ENCODE measurements around the gene TAMALIN. TPM values are rescaled to one million over a fixed set of nuclear protein-coding genes. Genes with fewer than 3 reads are reported as not detected.

TAMALIN gene
- total and polyA plus RNA-seq, 2 experiments from 2014 or later, result 8.0 to 9.9 TPM

- no peaks in the 10 kb centered on the region for H3K9me3 ChIP-seq (ENCODE audit: low read depth)
- H4K20me1 ChIP-seq (ENCODE audit: insufficient read depth, poor library complexity, severe bottlenecking), result no peaks in the 10 kb centered on the region
- no peak overlapping the region for H2AFZ ChIP-seq
- DNase-seq (ENCODE audit: low spot score), result no peak
- no peak overlapping the region for H3K4me2 ChIP-seq
- TF ChIP-seq EZH2phosphoT487 (IDR thresholded peaks at IDR 0.05; ENCODE audit: low read depth, severe bottlenecking, unreplicated experiment) (no peak), CTCF (IDR thresholded peaks at IDR 0.05; ENCODE audit: poor library complexity) (no peak), EZH2 (IDR thresholded peaks at IDR 0.05; ENCODE audit: borderline replicate concordance) (no peak)
- no peak overlapping the region for H3K27ac ChIP-seq
- peaks cover 8% of the 10 kb centered on the region for H3K27me3 ChIP-seq
- H3K4me3 ChIP-seq, result no peak overlapping the region
- H3K79me2 ChIP-seq, result no peaks in the 10 kb centered on the region
- peaks cover 4% of the 10 kb centered on the region for H3K4me1 ChIP-seq (ENCODE audit: insufficient read depth)
- WGBS (ENCODE audit: low lambda C conversion rate, missing lambda C conversion rate), result 93% methylated on average over 15 of the region's 15 CpGs
- H3K36me3 ChIP-seq (replicated peaks; ENCODE audit: insufficient read depth, low read depth), result no peaks in the 10 kb centered on the region
- no peaks in the 10 kb centered on the region for H3K9me2 ChIP-seq (replicated peaks; ENCODE audit: insufficient read depth)
These were observed 18.1 kb downstream of the TAMALIN start for GRCh38 chr12:52024845-52025230.

GRCh38 chr12:52026263-52026662 is 19.5 kb downstream of the TAMALIN start:
- DNase-seq (ENCODE audit: low spot score), result no peak
- no peak overlapping the region for H3K4me3 ChIP-seq
- no peak overlapping the region for H2AFZ ChIP-seq
- H3K27ac ChIP-seq, result no peak overlapping the region
- no peaks in the 10 kb centered on the region for H3K79me2 ChIP-seq
- WGBS (ENCODE audit: low lambda C conversion rate, missing lambda C conversion rate), result 91% methylated on average over 5 of the region's 5 CpGs
- no peaks in the 10 kb centered on the region for H4K20me1 ChIP-seq (ENCODE audit: insufficient read depth, poor library complexity, severe bottlenecking)
- H3K4me1 ChIP-seq (ENCODE audit: insufficient read depth), result peaks cover 4% of the 10 kb centered on the region
- H3K36me3 ChIP-seq (replicated peaks; ENCODE audit: insufficient read depth, low read depth), result no peaks in the 10 kb centered on the region
- H3K9me3 ChIP-seq (ENCODE audit: low read depth), result no peaks in the 10 kb centered on the region
- H3K4me2 ChIP-seq, result peak overlapping the region; percentile 81
- H3K9me2 ChIP-seq (replicated peaks; ENCODE audit: insufficient read depth), result no peaks in the 10 kb centered on the region
- peaks cover 8% of the 10 kb centered on the region for H3K27me3 ChIP-seq
- no peak for TF ChIP-seq CTCF (IDR thresholded peaks at IDR 0.05; ENCODE audit: poor library complexity)
- TF ChIP-seq EZH2 (IDR thresholded peaks at IDR 0.05; ENCODE audit: borderline replicate concordance), result no peak
- TF ChIP-seq EZH2phosphoT487 (IDR thresholded peaks at IDR 0.05; ENCODE audit: low read depth, severe bottlenecking, unreplicated experiment), result no peak

- Histone ChIP-seq H3K4me2 (no peak overlapping the region), H3K4me3 (no peak overlapping the region), H4K20me1 (ENCODE audit: insufficient read depth, poor library complexity, severe bottlenecking) (no peaks in the 10 kb centered on the region), H3K36me3 (replicated peaks; ENCODE audit: insufficient read depth, low read depth) (no peaks in the 10 kb centered on the region), H3K9me2 (replicated peaks; ENCODE audit: insufficient read depth) (no peaks in the 10 kb centered on the region), H3K4me1 (ENCODE audit: insufficient read depth) (peaks cover 8% of the 10 kb centered on the region), H2AFZ (no peak overlapping the region), H3K27me3 (peaks cover 8% of the 10 kb centered on the region), H3K9me3 (ENCODE audit: low read depth) (no peaks in the 10 kb centered on the region), H3K27ac (no peak overlapping the region), H3K79me2 (no peaks in the 10 kb centered on the region)
- TF ChIP-seq EZH2phosphoT487 (IDR thresholded peaks at IDR 0.05; ENCODE audit: low read depth, severe bottlenecking, unreplicated experiment) (no peak), CTCF (IDR thresholded peaks at IDR 0.05; ENCODE audit: poor library complexity) (no peak), EZH2 (IDR thresholded peaks at IDR 0.05; ENCODE audit: borderline replicate concordance) (no peak)
- DNase-seq (ENCODE audit: low spot score), result no peak
- 81% methylated on average over 12 of the region's 12 CpGs for WGBS (ENCODE audit: low lambda C conversion rate, missing lambda C conversion rate)
These were observed 20.5 kb downstream of the TAMALIN start for GRCh38 chr12:52027085-52027843.
